ENCODE results near the gene CXCL12.

GRCh38 chr10:44335330-44336021 lies 49.4 kb downstream of the CXCL12 start:
- TF ChIP-seq ZNF70 (CRISPR knock-in tag; IDR thresholded peaks at IDR 0.05) (no peak), ARNTL (CRISPR knock-in tag; IDR thresholded peaks at IDR 0.05; ENCODE audit: borderline replicate concordance, low read depth) (no peak), BACH2 (CRISPR knock-in tag; IDR thresholded peaks at IDR 0.05; ENCODE audit: borderline replicate concordance) (no peak)
